NK-92 treated with Interleukin-12 subunit alpha and Interleukin-12 subunit beta, amount 100 ng/mL, for 24 hours (cell line): ENCODE results near the gene CDKN2AIP.
A peak's percentile ranks its signal among the peaks of the same experiment; 100 is the strongest.

Experiments
- DNase-seq: peaks from one replicate; lab custom pipeline; 2025; lab: John Stamatoyannopoulos, UW

Gene CDKN2AIP, protein sequence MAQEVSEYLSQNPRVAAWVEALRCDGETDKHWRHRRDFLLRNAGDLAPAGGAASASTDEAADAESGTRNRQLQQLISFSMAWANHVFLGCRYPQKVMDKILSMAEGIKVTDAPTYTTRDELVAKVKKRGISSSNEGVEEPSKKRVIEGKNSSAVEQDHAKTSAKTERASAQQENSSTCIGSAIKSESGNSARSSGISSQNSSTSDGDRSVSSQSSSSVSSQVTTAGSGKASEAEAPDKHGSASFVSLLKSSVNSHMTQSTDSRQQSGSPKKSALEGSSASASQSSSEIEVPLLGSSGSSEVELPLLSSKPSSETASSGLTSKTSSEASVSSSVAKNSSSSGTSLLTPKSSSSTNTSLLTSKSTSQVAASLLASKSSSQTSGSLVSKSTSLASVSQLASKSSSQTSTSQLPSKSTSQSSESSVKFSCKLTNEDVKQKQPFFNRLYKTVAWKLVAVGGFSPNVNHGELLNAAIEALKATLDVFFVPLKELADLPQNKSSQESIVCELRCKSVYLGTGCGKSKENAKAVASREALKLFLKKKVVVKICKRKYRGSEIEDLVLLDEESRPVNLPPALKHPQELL

GRCh38 chr4:183444214-183445096 is at the start of gene CDKN2AIP:
Gene CDKN2AIP (plus strand): TSS chr4:183444636. CDS start chr4:183444798, 162 bp downstream.
- DNase-seq: peak; percentile 81

GRCh38 chr4:183395395-183395794 is 49.0 kb upstream of the CDKN2AIP start:
- DNase-seq: no peak

DNA sequence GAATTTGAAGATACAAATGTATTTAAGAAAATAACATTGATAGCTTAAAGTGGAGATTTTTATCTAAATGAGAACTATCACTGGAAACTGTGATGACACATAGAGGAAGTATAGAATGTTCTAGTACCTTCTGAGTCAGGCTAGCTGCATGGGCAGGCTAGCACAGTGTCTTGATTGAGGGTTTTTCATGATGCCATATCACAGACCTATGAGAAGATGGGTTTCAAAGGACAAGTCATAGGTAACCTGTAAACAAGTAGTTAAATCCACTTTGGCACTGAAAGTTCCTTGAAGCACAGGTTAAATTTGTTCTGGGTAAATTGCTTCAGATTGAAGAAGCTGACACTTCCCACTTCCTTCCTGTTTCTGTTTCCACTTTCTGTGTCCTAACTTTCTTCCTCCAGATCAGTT is 48.2 kb upstream of the CDKN2AIP start:
- no peak for DNase-seq

DNA sequence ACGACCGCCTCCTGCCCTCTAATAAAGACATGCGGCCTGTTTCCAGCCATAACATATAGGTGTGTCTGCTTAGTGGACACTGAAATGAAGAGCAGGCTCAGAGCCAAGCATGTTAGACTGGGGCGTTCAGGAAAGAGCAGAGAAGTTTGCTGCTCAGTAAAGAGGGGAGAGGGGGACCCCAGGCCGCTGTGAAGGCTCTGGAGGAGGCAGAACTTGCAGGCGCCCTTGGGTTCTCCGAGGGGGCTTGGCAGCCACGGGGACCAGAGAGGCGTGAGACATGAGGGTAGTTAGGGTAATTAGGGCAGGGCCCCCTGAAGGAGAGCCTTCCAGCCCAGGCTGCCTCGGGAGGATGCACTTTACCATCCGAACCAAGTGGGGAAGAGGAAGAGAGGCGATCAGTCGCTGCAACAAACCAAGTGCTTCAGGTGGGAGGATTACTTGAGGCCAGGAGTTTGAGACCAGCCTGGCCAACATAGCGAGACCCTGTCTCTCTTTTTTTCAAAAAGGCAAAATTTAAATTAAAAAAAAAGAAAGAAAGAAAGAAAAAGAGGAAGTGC is 46.6 kb upstream of the CDKN2AIP start:
- DNase-seq: no peak

DNA sequence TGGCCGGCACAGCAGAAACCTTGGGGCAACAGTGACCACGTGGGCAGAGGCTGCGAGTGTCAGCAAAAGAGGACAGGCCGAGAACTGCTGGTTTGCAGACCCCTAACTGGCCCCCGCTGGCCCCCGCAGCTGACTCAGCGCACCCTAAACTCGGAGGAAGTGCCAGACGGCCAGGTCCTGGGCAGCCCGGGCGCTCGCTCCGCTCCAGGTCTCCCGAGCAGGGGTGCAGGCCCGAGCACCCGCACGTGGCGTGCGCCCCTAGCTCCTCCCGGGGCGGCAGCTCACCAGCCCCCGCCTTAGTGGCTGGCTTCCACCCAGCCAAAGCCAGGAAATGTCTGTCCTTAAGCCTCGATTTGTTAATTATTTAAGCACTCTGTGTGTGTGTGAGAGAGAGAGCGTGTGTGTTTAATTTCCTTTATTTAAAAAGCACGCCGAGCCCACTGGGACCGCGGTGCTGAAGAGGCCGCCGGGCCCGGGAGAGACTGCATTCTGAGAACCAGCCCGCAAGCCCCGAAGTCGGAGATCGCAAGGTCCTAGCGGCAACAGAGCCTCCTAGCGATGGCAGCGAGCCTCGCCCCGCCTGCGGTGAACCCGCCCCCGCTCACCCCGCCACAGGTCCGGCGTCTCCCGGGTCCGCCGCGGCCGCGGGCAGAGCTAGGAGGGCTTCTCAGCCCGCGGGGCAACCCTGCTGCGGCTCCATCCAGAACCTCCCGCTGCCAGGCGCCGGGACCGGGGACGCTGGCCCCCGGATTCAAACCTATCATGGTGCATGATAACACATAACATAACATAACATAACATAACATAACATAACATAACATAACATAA is 45.9 kb upstream of the CDKN2AIP start:
- no peak for DNase-seq

GRCh38 chr4:183399126-183399522 is 45.3 kb upstream of the CDKN2AIP start:
- no peak for DNase-seq

GRCh38 chr4:183399616-183400015 is 44.8 kb upstream of the CDKN2AIP start:
- DNase-seq: no peak

- no peak for DNase-seq
These were observed 44.4 kb upstream of the CDKN2AIP start for GRCh38 chr4:183400035-183400434.

GRCh38 chr4:183401473-183401872 is 43.0 kb upstream of the CDKN2AIP start:
- DNase-seq: no peak

GRCh38 chr4:183402771-183403170 is 41.7 kb upstream of the CDKN2AIP start:
- no peak for DNase-seq

GRCh38 chr4:183403486-183403885 is 41.0 kb upstream of the CDKN2AIP start:
- no peak for DNase-seq

- DNase-seq: no peak
These were observed 40.5 kb upstream of the CDKN2AIP start for GRCh38 chr4:183403961-183404360.

DNA sequence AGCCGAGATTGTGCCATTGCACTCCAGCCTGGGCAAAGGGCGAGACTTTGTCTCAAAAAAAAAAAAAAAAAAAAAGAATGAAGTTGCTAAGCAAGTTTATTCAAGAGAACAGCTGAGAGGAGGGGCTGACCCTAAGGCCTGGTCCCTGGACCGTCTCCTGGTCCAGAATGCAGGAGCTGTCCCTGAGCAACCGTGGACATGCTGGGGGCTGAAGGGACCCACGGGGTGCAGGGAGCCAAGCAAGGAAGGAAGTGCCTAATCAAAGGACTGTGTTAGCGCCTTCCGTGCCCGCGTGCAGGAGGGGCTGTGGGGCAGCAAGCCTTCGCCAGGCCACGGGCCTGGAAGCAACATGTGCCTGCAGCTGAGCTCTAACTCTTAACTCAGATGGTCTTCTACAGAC is 39.1 kb upstream of the CDKN2AIP start:
- no peak for DNase-seq

- peak; percentile 77 for DNase-seq
These were observed 37.3 kb upstream of the CDKN2AIP start for GRCh38 chr4:183407128-183407585.

DNA sequence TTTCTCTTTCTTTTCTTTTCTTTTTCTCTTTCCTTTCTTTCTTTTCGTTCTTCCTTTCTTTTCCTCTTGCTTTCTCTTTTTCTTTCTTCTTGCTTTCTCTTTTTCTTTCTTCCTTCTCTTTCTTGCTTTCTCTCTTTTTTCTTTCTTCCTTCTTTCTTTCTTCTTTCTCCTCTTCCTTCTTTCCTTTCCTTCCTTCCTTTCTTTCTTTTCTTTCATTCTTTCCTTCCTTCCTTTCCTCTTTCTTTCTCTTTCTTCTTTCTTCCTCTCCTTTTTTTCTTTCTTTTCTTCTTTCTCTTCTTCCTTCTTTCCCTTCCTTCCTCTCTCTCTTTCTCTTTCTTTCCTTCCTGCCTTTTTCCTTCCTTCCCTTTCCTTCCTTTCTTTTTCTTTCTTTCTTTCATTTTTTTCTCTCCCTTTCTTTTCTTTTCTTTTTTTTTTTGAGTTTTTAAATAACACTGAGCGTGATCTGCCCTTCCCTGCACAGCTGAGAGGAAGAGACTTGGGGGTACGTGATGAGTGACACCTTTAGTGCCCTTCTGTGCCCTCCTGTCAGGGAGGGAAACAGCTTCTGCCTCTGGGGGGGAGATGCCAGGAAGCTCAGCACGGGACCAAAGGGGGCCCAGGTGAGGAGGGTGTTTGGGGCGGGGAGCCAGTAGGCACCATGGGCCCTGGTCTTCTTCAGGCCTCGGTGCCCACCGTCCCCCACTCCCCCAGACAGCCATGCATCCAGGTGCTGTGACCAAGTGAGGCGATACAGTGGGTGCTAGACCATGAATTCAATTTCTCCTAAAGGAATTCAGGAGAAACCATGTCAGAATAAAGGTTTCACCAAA is 36.6 kb upstream of the CDKN2AIP start:
- no peak for DNase-seq

DNA sequence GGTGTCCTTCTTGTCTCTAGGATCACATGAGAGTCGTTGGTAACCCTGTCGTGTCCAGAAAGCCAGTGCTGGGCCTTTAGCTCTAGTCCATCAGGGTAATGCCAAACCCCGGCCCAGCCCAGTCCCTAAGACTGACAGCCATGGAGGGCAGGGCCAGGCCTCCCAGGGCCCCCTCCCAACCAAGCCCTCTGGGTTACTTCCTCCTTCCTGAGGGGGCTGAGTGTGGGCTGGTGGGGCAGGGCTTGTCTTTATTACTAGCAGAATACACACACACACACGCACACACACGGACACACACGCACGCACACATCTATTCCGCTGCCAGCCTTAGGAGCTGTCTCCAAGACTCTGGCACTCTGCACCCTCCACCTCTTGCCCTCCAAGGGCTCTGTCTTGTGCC is 35.6 kb upstream of the CDKN2AIP start:
- DNase-seq: no peak

GRCh38 chr4:183409483-183409882 is 35.0 kb upstream of the CDKN2AIP start:
- DNase-seq: no peak

- no peak for DNase-seq
These were observed 34.5 kb upstream of the CDKN2AIP start for GRCh38 chr4:183409934-183410333.

GRCh38 chr4:183411291-183411861 is 33.1 kb upstream of the CDKN2AIP start:
- DNase-seq: no peak

DNA sequence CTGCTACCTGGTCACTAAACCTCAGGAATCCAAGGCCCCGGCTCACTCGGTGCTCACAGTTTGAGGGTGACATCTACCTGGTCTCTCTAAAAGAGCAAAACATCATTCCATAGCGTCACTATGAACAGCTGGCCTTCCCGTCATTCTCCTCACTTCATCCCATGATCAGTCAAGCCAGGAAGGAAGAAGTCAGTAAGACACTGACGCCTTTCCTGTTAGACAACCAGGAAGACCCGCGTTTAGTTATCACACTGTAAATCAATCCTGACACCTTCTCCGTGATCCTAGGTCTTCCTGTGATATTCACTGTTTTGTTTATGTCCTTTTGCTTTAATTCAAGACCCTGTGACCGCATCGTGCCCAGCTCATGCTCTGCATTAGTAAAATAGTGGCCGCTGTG is 31.6 kb upstream of the CDKN2AIP start:
- DNase-seq: no peak
